NCI-H2081 treated with DMSO at 0.1 percent for 48 hours (cell line): ENCODE data around the gene RNF19B.

ENCODE experiments used
- DNase-seq: peaks from one replicate; lab custom pipeline; 2025; lab: John Stamatoyannopoulos, UW

RNF19B gene

GRCh38 chr1:32967888-32968568, 3.4 kb upstream of the RNF19B start:
- no peak for DNase-seq

DNA sequence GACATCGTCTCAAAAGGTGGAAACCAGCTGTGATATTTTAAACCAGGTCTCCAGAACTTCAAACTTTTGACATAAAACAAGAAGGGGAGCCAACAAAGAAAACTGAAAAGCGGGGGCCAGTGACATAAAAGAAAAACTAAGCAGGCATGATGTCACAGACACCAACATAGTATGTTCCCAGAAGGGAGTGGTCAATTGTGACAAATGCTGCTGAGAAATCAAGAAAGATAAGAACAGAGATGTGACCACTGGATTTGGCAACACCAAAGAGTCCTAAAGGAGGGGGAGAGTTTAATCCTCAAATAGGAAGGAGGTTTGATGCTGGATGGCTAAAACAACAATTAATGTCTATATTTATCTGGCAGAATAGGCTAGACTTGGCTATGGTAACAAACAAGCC, 2.3 kb upstream of the RNF19B start:
- no peak for DNase-seq

DNA sequence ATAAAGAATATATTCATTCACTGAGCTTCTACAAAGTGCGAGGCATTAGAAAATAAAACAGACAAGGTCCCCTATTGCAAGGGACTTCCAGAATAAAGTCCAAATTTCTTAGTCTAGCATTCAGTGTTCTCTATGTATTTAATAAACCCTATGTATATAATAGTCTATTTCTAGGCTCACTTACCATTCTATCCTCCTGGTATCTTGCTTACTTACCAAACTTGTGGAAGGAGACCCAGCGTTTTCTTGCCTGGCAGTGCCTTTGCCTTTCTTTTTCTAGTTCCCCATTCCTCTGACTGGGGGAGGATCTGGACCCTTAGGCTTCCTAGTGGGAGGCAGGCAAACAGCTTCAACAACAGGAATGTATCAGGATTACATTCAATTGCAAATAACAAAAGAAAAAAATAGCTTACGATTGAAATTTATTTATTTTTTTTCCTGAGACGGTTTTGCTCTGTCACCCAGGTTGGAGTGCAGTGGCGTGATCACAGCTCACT, 690 bp upstream of the RNF19B start:
- DNase-seq, result no peak

- no peak for DNase-seq
Measured at GRCh38 chr1:32963746-32964460, 706 bp downstream of the RNF19B start.

- no peak for DNase-seq
Measured at GRCh38 chr1:32962248-32962896, 2.2 kb downstream of the RNF19B start.

GRCh38 chr1:32960819-32961355, 3.7 kb downstream of the RNF19B start:
- no peak for DNase-seq

DNA sequence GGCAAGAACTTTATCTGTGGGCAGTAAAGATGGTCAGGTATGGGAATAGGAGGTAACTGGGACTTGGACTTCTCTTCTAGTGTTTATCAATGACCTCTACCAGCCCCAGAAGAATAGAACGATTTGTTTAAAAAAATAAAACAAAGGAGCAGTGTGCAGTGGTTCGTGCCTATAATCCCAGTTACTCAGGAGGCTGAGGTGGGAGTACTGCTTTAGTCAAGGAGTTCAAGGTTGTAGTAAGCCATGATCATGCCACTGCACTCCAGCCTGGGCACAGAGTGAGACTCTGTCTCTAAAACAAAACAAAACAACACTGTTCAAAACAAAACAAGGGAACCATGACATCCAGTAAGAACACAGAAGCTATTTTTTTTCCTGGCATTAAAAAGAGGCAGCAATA, 4.3 kb downstream of the RNF19B start:
- DNase-seq, result no peak

DNA sequence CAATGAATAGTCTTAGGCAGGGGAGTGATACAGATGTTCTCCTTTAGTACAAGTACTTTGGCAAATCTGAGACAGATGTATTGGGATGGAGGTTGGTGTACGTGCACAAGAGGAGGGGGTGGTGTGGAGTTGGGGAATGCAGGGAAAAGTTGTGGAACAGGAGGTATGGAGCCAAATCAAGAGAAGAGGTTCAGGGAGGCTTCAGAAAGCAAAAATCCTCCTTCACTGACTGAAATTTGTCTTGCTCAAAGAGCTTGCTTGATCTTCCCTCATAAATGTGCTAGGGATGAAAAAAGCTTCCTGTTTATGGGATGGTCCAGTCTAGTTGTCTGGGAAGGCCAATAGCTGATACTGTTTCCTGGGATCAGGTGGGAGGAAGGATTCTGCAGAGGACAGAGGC, 5.8 kb downstream of the RNF19B start:
- DNase-seq, result no peak

DNA sequence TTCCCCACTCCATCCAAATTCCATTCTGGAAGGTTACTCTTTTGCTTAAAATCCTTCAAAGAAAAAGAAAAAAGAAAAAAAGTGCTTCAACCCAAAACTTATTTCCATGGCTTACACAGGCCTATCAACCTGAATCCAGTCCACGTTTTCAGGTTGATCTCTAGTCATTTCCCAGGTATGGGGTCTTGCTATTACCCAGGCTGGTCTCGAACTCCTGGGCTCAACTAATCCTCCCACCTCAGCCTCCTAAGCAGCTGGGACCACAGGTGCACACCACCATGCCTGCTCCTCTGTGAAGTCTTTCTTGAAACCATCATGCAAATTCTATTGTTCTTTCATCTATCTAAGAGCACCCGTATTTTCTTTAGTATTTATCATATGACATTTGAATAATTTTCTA, 7.6 kb downstream of the RNF19B start:
- no peak for DNase-seq

- no peak for DNase-seq
Measured at GRCh38 chr1:32954168-32954567, 10.4 kb downstream of the RNF19B start.

DNA sequence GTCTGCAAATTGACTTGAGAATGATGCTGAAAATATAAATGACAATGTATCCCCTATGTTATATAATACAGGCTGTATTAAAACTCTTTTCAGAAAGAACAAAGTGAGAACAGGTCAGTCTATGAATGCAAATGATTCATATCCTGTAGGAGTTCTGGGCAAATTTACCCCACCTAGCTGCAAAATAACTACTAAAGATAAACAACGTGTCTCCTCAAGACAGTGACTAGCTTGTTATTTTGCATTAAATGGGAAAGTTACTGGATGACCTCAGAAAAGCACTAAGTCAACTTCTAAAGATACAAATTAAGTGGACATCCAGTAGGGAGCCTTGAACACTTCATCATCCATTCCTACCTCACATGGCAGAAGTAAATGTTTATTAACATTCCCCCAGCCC, 11.1 kb downstream of the RNF19B start:
- no peak for DNase-seq

DNA sequence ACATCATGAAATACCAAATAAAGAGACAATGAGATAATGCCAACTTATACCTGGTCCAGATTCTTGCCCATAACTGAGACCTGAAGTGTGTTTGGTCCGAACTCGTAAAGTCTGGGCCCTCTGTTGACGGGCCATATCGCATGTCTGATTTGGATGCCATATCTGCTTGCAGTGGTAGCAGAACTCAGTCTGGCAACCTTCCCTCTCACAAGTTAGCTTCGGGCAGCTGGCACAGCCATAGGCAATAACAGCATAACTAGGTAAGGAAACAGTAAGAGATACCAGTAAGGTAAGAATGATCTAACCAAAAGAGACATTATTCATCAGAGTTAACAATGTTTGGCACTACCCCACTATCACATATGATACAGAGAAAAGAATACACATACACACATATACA, 15.1 kb downstream of the RNF19B start:
- no peak for DNase-seq

GRCh38 chr1:32948905-32949304, 15.7 kb downstream of the RNF19B start:
- DNase-seq, result no peak

GRCh38 chr1:32948390-32948722, 16.3 kb downstream of the RNF19B start:
- DNase-seq, result no peak

DNA sequence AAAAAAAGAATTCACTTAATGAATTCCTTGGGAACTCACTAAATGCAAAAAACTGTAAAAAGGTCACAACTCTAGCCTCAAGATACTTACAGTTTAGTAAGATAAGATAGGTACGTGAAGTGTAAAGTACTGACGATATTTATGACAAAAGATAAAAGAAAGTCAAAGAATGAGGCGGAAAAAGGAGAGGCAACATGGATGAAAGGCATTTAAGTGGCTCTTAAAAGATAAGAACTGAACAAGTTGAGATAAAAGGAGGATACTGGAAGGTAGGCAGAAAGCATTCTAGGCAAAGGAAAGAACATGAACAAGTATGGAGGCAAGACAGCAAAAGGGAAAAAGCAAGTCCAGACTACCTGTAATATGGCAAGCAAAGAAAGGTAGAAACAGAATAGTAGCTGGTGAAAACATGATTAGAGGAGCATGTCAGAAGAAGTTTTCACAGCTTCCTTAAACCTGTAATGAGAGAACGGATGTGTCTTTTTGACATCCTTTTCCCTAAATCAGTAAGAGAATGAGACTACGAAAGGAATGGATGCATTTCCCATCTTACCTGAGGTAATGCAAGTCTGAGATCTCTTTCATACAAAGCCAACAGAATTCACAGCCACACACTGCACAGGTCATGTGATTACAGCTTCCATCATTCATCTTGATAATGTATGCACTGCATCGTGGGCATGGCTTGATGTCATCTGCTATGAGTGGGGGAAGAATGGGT, 16.8 kb downstream of the RNF19B start:
- no peak for DNase-seq

DNA sequence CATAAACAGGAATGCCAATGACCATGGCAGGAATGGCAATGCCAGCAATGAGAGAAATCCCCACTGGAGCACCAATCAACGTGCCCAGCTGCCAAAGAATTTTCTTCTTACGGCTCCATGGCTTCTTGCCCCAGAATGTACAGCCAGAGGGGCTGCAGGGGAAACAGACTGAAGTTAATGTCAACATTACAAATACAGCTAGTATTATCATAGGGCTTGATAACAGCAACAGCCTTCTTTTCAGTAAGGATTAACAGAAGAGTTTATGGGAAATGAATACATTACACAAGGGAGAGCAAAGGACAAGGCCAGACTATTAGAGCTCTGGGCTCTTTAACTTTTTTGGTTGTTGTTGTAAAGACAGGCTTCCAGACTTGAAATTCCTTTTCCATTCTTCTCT, 18.2 kb downstream of the RNF19B start:
- DNase-seq, result no peak

- DNase-seq, result no peak
Measured at GRCh38 chr1:32944180-32944579, 20.4 kb downstream of the RNF19B start.

GRCh38 chr1:32939655-32940371, 24.8 kb downstream of the RNF19B start:
- no peak for DNase-seq

DNA sequence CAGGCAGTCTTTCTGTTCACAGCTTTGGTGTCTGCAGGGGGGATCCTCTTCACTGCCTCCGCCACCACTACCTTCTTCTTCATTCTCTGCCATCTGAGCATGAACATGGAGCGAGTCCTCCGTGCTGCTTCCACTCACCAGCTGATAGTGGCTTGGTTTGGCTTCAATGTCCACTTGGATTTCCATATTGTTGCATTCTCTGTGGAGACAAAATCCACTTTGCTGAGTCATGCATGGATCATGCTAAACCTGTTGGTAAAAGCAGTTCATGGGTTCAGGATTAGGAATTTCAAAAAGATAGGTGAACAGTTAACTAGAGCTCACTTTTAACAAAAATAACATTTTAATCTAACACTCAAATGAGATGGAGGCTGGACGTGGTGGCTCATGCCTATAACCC, 27.5 kb downstream of the RNF19B start:
- no peak for DNase-seq

DNA sequence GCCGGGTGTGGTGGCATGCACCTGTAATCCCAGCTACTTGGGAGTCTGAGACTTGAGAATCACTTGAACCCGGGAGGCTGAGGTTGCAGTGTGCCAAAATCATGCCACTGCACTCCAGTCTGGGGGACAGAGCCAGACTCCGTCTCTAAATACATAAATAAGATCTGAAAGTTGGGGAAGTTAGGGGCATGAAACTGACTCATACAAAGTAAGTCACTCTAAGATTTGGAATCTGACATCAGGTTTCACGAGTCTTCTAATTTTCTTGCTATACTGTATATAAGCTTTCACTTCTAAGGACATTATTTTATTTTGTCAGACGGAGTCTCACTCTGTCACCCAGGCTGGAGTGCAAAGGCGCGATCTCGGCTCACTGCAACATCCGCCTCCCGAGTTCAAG, 30.1 kb downstream of the RNF19B start:
- no peak for DNase-seq

DNA sequence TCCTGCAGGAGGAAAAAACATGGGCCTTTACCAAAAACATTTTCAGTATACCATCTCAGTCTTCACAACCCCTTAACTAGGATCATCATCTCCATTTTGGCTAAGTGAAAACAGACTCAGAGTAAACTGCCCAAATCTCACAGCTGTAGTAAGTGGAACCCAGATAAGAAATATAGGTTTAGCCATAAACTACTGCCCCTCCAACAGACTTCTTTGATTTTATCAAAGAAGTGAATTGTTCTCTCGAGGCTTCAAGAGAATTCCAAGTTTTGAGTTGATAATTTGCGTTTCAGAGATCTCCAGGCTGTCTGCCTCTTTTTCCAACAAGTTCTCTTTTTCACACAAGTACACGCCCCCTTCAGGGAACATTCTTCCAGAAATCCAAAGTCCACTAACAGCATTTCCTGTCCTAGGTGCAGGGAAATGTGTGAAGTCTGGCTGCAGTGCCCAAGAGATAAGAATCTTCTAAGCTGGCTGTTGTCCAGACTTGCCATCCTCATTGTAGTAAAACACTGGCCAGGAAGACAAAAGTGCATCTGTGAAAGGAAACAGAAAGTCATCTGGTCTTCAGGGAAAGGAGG, 30.8 kb downstream of the RNF19B start:
- no peak for DNase-seq
